Effector CD4-positive, alpha-beta T cell (primary cell): ENCODE results near the gene DPP6.

Experiments
- DNase-seq: peaks from one replicate; pipeline ENCODE4 v3.0.0-alpha.2; 2020

Gene DPP6

DNA sequence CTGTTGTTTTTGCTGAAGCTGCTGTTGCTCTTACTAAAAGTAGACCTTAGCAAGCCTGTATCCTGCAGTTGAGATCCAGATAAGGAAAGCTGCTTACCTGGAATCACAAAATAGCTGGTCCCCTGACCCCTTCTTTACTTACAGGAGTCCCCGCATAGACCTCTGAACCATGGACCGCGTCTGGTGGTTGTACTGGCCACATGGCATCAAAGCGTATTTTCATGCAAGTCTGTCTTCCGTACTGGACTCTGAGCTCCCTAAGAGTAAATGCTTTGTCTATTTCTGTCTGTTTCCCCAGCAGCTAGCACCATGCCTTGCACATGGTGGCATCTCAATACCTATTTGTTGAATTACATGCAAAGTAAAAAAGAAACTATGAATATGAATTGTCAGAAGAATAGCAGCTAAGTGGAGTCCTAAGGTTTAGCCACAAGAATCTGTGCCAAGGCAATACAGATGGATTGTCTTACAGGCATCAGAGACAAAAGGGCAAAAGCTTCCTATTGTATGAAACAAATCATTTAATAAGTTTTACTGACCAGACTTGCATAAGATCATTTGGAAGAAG, 791.6 kb downstream of the DPP6 start:
- DNase-seq: no peak

DNA sequence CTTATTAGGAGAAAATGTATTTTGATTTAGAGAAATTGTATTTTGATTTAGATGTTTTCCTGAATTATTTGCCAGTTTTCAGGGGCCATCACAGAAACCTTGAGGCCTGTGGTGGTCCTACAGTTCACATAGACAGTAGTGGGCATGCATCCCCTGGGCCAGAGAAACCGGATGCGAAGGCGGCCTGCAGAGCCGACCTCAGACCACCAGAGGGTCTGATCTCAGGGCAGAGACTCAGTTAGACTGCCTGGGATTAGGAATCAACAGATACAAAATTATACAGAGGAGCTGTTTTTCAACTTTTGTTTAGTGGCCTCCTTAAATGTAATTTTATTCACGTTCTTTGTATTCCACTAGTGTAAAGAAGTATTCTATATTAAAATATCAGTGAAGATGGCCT, 792.3 kb downstream of the DPP6 start:
- DNase-seq: no peak

DNA sequence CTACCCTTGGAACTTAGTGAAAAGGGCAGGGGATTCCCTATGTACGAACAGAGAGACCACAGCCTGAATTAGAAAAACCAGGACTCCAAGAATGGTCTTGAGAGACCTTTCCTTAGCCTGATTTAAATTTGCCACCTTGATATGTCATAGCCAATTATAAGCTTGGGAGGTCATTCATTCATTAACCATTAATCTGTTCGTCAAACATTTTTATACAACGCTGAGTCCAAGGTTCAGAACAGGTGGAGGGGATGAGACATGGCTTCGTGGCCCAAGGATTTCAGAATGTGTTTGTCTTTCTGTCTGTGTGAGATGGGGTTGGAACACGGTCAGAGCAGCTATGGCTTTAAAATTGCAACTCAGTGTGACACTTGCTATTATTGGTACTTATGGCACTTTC, 792.8 kb downstream of the DPP6 start:
- DNase-seq: no peak

DNA sequence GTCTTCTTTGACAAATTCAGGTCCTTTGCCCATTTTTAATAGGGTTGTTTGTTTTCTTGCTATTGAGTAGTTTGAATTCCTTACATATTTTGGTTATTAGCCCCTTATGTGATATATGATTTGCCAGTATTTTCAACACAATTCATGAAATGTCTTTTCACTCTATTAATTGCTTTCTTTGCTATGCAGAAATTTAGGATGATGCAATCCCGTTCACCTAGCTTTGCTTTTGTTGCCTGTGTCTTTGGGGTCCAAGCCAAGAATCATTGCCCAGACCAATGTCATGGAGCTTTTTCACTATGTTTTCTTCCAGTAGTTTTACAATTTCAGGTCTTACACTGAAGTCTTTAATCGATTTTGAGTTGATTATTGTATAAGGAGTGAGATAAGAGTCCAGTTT, 796.3 kb downstream of the DPP6 start:
- DNase-seq: no peak

DNA sequence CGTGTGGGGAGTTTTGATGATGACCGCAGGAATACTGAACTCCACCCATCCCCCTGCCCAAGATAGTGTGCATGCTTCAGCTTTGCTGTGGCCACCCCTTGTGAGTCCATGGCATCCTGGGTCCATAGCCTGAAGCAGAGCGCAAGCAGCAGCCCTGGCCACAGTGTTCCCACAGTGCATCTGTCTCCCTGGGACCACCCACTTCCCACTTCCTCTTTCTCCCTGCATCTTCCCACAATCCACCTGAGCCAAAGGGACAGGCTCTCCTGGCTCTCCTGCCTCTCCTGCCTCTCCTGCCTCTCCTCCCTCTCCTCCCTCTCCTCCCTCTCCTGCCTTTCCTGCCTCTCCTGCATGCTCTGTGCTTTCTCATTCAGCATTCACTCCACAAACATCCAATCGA, 800.0 kb downstream of the DPP6 start:
- DNase-seq: no peak

DNA sequence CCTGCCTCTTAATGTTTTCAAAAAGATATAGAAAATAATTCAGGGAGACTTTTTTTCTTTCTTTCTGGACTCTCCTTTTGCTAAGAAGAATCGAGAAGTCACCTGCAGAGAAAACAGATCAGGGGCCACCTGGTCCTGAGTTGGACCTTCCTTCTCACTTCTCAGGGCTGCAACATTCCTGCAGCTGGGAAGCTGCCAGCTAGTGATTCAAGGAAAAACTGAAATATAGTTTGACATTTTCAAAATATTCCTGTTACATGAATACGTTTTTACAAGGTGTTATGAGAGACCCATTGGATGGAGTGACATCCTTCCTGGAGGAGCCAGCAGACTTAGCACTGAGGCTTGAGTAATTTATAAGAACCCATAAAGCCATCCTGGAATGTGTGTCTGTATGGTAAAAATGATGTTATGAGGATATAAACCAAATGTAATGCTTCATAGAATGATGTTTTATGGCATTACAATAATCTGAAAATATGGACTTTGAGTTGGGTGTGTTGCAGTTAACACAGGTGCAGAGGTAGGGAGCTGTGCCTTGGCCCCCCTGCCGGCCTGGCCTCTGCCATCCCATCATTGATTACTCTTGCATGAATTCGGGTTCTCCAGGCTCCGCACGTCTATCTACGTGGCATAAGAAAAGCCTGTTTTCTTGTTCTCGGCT, 801.0 kb downstream of the DPP6 start:
- DNase-seq: no peak

DNA sequence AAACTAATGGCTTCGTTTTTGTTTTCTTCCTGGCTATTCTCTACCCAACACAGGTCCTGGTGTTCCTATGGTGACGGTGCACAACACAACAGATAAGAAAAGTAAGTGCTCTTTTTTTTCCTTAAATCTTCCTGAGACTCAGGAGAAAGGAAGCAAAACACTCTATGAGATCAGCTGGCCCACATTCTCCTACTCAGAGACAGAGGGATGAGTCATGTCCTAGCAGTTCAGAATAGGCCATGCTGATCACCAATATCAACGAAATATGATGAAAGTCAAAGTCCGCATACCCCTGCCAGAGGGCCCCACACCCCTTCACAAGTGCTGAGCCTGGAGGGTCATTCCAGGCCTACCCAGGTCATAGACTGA, 801.5 kb downstream of the DPP6 start:
- DNase-seq: no peak

DNA sequence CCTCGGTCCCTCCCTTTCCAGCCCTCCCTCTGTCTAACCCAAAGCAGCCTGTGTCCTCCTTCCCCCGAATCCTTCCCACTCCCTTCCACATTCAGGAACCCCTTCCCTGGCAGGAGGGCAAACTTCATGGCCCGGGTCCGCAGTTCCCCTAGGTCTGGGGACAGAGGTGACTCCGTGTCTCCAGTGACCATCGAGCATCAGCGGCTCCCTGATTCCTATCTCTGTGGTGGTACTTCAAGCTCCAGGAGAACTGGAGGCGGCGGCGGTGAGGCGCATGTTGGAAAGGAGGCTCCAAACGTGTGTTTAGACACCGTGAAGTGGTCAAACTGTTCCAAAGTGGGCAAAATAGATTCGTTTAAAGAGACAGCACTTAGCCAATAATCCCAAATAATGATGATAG, 802.6 kb downstream of the DPP6 start:
- no peak for DNase-seq

DNA sequence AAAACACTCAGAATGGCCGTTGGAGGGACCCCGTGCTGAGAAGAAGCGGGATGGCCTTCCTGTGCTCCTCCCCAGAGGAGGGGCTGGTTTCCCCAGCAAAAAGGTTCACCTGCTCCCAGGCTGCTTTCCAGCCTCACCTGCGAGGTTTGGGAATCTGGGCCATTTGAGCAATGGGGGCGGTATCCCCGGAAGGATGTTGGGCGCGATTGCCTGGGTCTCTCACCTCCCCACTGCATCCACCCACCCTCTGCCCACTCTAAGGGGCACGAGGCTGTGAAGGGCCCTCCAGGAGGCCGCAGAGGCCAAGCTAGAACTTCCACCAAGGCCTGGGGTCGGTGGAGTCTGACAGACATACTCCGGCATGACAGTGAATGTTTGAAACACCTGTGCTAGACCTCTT, 803.2 kb downstream of the DPP6 start:
- DNase-seq: no peak

DNA sequence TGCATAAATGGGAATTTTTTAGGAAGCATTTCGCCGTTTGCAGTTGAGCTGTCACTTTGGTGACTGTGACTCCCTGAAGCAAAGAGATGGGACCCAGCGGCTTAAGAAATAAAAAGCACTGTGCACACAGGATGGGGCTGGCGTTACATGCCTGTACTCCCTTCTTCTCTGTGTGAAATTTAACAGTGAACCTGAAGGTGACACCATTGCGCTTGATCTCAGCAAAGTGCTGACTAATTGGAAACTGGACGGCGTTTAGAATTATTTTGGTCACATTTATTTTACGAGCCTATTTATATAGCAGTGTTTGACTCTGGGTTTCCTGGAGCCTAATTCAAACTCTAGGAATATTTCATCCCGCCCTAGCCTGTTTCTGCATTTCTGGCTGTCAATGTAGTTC, 804.5 kb downstream of the DPP6 start:
- no peak for DNase-seq

DNA sequence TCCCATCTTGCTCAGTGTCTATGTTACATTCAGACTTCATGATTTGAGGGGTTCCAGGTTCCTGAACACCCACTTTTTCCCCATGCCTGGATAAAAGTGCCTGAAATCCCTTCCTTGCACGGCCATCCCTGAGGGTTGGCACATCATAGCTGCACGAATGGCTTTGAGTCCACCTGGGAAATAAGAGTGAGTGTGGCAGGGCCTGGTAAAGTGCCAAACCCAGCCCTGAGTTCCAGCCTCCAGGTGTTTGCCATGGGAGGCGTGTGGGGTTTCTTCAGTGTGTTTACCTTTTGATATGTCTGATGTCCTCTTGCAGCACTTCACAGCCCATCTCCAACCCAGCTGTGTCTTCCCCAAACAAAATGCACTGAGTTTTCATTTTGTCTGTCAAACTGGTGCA, 805.0 kb downstream of the DPP6 start:
- DNase-seq: no peak

DNA sequence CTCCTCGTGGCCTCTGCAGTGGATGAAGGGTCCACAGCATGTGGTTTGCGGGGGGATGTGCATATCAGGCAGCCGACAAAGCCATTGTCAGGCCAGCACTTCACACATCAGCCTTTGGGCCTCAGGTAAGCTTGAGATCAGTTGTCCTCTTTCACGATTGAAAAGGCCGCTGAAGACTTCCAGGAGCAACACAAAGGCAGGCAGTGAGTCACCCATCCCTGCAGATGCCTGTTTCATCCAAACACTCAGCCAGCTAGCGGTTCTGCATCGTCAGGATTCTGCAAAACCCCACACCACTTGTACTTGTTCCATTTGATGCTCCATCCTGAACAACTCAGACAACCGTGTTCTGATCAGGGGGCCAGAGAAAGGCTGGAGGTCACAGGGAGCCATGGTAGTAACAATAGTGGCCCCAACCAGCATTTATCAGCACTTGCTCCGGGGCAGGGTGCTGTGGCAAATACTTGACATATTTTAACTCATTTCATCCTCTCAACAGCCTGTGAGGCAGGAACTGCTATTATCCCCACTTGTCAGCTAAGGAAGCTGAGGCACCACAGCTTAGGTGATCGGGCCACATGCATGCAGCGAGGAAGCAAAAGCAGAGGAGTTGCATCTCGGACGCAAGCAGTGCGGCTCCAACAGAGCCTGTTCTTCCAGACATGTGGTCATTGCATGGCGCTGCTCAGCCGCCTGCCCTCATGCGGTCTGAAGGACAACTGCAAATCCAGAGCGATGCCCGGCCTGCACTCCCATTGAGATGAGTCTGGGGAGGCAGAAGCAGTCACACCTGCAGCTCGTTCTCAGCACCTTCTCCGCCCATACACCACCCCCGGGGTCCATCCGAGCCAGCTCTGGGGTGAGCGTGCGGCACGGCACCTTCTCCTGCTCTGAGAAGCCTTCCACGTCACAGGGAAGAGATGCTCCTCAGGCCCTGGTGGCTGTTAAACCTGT, 805.8 kb downstream of the DPP6 start:
- no peak for DNase-seq

DNA sequence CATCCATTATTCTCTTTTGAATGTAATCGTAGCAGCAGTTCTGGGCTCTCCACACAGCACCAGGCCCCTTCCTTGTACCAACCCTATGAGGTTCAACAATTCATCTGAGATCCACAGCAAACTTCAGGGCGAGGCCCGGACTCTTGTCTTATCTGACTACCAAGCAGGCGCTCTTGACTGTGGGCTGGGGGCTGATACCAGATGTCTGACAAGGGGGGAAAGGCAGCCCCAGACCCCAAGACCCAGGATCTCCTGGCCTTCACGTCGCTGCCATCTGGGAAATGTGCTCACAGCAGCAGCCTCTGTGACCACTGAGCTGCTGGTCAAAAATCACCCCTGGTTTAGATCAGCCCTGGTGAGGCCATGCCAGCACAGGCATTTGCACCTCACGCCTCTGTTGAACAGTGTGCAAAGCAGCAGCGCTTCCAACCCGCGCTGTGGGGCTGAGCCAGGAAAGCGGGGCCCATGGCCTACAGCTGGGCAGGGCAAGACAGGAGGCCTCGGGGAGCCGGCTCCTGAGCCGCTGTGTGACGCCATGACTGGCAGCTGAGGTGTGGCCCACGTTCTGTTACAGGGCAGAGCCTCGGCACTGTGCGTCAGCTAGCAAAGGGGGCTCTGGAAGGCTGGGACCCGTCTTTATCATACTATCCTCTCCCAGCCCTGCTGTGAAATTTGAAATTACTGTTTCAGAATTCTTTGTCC, 806.8 kb downstream of the DPP6 start:
- DNase-seq: no peak

DNA sequence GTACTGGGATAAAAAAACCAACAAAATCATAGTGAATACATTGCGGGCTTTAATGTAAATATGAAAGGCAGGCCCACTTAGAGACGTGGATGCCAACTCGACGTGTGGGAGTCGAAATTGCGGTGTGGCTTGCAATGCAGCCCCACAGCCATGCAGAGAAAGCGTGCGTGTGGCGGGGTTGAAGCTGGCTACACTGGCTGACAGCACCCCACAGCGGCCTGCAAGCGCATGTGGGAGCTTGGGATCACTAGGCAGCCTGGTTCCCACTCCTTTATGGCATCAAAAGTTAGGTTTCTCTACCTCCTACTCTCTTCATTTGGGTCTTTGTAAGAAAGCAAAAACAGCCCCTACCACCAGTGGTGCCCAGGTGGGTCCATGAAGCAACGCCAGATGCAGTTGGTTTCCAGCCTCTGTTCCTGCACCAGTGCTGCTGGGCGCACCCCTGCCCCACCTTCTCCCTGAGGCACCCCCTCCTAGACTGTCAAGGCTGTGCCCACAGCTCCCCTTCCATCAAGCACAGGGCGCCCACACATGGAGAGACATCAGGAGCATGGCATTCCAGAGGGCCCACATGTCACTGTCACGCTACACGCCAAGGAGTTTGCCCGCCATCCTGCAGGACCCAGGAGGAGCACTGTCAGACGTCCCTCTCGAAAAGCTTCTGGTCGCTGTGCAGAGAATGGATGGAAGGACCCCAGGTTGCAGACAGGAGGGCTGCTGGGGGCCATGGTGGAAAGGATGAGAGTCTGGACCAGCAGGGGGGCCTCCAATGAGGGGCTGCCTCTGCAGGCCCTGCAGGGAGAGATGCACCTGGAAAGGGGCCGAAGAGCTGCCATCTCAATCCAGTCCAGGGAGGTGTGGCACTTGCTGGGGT, 807.8 kb downstream of the DPP6 start:
- no peak for DNase-seq

DNA sequence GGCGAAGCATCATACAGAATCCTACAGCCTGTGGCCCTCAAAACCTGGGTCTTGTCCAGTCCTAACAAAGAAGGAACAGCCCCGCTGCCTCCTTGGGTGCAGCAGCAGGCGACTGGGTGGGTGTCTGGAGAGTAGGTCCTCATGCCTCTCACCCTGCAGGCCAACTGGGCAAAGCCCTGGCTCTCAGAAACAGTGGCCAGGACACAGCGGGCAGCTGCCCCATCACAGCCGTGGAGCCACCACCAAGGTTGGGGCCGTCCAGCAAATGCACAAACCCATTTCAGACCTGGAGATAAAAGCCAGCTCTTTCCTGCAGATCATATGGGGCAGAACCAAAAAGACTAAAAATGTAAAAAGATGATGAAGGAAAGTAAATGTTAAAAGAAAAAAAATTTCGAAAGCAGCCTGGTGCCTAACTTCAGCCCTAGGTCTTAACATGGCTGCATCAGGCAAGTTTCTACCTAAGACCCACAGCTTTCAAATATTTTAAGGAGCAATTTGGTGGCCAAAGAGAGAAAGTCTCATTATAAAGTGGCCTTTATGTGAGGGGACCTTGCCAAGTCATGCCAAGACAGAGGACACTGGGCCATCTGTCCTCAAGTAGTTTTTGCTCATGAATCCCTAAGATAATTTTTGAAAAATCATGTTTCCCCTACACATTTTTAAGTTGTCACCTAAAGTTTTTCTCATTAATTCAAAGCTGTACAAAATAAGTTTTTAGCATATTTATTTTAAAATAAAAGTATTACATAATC, 808.6 kb downstream of the DPP6 start:
- no peak for DNase-seq

DNA sequence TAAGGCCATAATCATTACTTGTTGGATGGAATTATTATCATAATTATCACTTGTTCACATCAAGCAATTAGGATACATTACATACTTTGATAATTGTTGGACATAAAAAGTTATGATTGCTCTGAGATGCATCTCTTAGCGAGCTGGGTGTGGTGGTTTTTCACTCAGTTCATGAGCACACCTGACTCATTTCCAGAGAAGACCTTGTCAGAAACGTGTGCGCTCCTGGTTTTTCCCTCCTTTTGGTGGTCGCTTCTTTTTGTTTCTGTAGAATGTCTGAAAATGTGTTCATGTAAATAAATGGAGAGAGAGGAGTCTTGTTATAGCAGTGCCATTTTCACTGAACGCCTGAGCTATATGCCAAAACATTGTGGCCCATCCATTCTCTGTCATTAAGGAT, 809.4 kb downstream of the DPP6 start:
- no peak for DNase-seq

DNA sequence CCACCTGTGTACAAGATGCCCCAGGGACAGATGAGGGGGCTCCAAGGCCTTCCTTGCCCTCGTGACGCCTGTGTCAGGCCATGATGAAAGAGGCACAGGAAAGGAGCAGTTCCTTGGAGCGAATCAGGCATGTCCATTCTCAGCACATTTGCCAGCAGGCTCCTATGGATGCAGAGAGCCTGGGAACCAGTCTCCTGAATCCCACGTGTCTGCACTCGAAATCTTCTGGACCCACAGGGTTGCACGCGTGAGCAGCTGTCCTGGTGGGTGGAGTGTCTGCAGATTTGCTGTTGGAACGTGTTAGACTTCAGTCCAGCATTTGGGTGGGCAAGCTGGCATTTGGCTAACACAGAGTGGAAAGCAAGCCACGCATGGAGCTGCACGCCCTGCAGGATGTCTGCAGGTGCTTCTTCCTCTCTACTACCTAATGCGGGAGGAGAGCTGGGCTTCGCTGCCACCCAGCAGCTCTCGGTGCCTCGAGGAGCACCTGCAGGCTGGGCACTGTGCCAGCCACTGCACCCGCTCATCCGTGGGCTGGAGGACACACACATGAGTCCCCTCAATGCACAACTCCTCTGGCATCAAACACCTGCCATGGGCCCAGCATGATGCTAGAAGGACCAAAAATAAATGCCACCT, 810.1 kb downstream of the DPP6 start:
- DNase-seq: no peak

DNA sequence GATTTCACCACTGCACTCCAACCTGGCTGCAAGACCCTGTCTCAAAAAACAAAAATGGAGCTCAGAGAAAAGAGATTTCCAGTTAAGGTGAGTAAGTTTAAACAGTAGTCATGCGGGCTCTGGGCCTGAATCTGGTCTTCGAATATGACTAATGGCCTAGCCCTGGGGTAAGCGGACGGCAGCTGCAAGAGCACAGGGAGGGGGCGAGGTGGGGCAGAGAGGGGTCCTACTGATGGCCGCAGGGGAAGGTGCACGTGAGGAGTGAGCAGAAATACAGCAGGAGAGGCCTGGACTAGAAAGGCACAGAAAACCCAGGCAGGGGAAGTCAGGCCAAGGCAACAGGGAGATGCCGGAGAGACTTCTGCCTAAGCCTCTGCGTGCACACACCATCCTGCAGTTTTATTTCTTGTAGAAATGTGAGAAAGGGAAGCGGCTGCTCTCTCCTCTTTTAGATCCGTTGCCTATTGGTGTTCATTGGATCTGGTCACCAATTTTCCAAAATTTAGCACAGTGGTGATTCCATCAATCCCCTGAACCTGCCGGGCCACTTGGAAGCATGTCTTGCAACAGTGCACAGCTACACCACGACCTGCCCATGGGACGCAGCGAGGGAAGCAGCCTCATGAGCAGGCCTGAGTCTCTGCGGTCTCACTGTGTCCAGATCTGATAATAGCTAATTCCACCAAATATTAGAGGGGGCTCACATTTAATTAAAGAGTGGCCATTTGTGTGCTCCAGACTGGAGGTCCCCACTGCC, 811.7 kb downstream of the DPP6 start:
- DNase-seq: no peak

DNA sequence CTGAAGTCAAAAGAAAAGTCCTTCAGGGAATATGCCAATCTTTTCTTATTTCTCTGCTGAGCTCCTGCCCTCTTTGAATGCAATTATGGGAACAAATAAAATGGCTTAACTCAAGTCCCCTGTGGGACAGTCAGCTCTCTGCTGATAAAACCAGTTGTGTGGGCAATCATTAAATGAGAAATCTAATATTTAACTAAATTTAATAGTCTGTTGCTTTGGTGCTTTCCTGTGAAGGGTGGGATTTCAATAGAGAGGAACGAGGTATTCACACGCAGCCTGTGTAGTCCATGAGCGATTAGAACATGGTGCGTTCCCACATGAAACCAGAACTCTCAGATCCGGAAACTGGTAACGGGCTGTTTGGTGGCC, 812.3 kb downstream of the DPP6 start:
- no peak for DNase-seq

DNA sequence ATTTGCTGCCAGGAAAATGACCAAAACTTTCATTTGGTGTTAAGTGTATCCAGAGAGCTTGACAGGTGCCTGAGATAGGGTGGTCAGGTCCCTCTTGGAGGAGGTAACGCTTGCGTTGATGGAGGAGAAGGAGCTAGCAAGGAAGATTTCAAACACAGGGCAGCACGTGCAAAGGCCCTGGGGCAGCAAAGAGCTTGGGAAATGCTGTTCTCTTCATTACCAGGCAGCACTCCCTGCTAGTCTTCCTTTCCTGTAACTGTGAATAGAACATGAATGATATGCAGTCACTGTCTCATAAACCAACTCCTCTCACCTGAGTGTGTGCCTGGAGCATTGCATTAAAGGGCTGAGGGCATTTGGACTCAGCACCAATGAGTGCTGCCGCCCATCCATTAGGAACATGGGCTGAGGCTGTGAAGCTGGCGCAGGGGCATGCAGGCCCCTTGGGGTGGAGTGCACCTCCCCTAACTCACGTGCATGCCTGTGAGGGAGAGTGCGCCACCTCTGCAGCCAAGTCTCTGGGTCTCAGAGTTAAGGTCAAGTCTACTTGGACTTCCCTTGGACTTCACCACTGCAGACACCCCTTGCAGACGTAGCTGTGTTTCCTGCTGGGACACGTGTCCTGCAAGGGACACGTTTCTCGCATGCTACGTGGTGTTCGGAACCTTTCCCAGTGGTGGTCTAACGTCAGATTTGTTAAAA, 813.9 kb downstream of the DPP6 start:
- no peak for DNase-seq
